ENCODE results near the gene CELF2.
A peak's percentile ranks its signal among the peaks of the same experiment; 100 is the strongest.

CELF2 gene

DNA sequence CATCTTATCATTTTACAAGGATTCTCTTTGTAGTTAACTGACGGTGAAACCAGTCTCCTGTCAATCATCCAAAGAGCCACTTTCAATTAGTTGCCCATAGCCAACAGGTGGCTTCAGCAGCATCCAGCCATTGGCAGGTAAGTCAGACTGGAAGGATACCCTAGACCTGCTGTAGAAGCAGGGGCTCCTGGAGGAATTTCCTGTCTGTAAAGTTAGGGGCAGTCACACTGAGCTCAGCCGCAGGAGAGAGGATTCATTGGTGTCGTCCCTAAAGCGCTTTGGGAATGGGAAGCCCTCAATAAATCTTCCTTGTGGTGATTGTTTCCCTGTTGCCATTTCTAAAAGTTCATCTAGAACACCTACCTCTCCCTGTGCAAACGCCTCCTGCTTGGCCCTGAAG is 140.4 kb downstream of the CELF2 start:
- no peak for DNase-seq

GRCh38 chr10:11159543-11160215 is 142.0 kb downstream of the CELF2 start:
- no peak for DNase-seq

DNA sequence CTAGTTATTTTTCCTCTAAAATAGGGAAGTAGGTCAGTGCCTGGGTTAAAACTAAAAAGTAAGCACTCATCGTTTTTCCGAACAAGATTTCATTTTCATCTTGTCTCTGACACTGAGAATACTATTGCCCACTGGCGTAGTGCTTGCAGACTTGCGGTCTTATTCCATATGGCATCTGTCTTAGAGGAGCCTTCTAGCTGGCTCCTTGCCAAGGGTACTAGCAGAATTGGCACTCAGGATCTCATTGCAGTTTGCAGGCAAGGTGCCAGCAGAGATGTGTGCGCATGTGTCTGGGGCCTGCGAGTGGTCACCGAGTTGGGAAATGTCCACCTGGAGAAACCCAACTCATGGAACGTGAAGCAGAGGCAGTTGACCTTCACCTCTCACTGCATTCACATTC is 143.4 kb downstream of the CELF2 start:
- peak; percentile 16 for DNase-seq

GRCh38 chr10:11161910-11162309 is 144.2 kb downstream of the CELF2 start:
- DNase-seq, result no peak

- peak; percentile 95 for DNase-seq
These were observed 145.3 kb downstream of the CELF2 start for GRCh38 chr10:11162828-11163599.

GRCh38 chr10:11163780-11164550 is 146.3 kb downstream of the CELF2 start:
- DNase-seq, result peak; percentile 52

- no peak for DNase-seq
These were observed 146.8 kb downstream of the CELF2 start for GRCh38 chr10:11164551-11164802.

DNA sequence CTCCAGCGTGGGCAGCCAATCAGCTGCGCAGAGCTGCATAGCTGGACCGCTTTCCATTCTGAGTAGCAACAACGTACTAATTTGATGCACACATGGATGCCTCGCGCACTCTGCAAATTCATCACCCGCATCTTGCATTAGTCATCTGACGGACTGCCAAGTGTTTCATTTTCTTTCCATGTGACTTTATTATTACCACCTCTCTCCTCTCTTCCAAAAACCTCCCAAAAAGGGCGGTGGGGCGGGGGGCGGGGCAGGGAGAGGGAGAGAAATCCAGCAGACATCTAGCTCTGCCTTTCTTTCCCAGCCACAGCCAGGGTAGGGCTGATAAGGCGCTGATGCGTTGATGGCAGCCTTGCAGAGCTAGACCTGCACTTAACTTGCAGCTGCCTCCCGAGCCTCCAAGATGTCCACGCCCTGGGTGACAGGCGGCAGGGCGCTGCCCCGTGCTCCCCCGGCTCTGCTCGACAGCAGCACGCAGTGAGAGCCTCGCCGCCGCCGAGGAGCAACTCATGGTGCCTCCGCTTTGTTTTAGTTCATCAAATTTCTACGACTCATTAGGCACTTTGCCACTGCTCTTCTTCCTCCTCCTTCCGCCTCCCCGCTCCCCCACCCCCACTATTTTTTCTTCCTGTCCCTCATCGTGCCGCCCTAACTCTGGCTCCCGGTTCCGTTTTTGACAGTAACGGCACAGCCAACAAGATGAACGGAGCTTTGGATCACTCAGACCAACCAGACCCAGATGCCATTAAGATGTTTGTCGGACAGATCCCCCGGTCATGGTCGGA is 147.3 kb downstream of the CELF2 start:
- DNase-seq, result peak; percentile 81

DNA sequence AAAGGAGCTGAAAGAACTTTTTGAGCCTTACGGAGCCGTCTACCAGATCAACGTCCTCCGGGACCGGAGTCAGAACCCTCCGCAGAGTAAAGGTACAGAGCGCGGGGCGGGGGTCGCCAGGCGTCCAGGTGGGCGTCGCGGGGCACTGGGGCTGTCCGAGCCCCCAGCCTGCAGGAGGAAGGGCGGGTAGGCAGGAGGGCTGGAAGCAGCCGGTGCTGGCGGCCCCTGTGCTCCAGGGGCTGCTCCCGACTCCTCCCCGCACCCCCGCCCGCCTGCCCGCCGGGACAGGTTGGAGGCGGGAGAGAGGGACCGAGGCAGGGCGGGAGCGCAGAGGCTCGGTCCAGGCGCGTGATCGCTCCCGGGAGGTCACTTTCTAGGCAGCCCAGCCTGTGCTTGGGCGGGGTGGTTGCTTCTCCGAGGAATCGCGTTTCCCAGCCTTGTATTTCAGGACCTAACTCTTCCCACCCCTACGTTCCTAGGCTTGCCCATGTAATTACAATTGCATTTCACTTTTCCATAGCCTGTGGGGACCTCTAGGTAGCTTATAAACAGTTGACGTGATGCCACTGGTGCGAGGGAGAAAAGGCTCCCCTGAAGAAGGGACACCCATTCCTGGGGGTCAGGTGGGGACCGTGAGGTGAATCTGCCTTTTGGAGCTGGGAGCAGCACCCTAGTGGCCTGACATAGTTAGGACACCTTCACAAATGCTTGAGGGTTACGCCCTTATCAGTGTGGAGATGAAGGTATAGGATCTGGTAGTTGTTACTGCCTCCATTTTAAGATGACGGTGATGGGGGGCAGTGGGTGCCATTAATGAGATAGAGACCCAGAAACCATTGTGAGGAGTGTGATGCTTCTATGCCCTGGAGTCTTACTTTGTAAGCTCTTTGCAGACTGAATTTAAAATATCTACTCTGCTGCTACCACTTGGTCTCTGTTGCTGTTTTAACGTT is 148.2 kb downstream of the CELF2 start:
- peak; percentile 93 for DNase-seq

DNA sequence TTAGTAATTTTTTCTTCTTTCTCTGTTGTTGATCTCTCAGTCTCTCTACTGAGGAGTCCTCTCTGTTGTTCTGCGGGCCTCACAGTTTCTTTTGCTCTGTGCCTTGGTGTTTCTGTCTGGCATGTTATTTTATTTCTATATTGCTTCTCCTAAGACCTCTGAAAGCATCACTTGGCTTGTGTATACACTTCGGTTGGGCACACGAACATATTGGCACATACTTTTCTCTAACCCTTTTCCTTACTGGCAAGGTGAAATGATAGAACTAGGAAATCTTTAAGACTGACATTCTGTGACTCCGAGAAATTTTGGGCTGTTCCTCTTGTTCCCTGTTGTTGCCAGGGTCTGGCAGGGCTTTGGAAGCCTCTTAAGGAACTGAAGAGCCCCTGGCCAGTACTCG is 148.9 kb downstream of the CELF2 start:
- no peak for DNase-seq

DNA sequence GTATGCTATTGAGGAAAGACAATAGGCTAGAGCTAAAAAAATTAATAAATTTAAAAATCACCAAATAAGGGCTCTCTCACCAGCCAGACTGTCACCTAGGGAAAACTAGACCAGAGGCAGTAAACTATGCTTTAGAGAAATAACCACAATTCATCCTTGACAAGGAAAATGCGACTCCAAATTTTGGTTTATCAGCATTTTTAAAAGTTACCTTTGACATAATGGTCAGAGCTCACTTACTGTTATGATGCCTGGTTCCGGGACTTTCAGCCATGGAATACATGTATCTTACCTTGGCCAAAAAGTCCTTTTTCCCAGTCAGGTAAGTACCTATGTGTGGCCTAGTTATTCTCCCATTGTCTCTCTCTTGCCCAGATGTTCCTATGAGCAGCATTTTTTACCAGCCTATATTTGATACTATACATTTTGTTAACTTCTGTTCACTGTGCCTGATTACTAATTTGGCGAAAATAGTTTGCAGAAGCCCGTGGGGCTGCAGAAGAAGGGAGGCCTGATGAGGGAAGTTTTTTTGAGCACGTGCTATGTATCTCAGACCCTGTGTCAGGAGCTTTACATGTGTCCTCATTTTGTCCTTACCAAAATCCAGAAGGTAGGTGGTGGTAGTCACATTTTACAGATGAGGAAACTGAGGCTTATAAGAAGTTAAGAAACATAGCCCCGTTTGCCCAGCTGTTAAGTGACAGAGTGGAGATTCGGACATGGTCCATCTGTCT is 149.7 kb downstream of the CELF2 start:
- DNase-seq, result no peak

DNA sequence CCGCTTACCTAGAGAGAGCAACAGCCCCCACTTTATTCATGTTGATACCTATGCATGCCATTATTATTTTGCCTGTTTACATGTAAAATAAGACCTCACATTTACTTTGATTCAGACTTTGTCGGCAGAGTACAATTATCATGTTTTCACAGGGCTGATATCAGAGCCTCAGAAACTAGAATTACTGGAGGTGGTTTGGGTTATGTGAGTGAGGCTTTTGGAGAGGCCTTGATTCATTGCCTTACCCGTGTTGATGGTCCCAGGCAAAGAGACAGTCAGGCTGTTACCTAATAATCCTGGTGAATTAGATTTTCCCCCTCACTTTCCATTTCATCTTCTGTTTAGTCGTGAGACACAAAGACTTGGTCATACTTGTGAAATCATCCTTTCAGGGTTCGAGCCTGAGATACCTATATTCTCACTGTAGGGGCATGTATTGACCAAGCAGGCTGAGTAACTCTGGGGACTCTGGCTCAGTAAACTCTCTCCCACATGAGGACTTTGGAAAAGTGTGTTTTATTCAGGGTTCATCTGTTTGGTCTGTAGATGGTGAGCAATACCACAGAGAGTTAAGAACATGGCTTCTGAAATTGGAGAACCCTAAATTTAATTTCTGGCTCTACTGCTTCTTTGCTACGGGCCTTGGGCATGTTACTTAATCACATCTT is 150.9 kb downstream of the CELF2 start:
- DNase-seq, result no peak

- DNase-seq, result no peak
These were observed 152.3 kb downstream of the CELF2 start for GRCh38 chr10:11169976-11170375.

DNA sequence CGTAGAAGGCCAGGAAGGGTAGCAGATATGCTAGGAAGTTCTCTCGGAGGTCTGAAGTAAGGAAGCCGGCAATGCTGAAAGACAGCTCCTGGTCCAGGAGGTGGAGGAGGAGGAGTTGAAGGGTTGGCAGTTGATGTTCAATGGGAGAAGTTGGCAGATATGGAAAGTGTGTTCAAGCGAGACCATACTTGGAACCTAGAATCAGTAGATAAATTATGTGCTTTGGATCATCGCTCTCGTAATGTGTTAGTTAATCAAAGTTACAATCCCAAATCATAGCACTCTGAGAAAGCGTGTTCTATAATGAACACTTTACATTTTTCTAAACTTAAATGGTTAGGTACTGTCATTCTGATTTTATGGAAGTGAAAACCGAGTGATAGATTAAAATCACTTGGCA is 152.9 kb downstream of the CELF2 start:
- no peak for DNase-seq

- DNase-seq, result no peak
These were observed 153.6 kb downstream of the CELF2 start for GRCh38 chr10:11170993-11171851.

DNA sequence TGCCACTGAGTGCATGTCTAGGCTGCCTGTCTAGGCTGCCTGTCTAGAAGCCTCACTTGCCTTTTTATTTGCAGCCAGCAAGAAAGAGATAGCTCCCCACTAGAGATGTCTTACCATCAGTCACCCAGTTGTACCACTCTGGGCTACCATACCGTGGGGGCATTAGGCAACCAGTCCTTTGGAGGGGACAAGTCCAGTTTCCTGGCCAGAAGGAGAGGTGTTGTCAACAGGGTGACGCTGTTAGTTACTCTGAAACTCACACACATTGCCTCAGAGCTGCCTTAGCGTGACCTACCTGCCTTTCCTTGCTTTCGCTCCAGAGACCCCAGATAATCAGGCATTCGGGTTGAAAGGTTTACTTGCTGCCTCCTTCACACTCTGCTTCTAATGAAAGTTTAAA is 155.4 kb downstream of the CELF2 start:
- DNase-seq, result no peak

DNA sequence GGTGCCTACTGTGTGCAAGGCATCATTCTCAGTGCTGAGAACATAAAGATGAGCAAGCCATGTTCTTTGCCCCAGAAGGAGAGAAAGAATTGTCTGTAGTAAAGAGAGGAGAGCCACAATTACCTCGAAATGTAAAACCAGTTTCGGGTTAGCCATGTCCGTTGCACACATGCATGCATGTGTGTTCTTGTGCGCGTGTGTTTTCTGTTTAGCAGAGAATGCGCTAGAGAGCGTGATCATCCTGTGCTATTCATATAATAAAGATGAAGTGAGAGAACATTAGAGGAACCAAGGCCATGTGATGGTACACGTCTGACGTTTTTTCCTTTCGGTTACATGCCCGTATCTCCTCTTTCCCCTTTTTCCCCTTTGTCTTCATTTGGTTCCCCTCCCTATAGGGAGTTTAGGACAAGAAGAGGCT is 158.2 kb downstream of the CELF2 start:
- DNase-seq, result peak; percentile 56

DNA sequence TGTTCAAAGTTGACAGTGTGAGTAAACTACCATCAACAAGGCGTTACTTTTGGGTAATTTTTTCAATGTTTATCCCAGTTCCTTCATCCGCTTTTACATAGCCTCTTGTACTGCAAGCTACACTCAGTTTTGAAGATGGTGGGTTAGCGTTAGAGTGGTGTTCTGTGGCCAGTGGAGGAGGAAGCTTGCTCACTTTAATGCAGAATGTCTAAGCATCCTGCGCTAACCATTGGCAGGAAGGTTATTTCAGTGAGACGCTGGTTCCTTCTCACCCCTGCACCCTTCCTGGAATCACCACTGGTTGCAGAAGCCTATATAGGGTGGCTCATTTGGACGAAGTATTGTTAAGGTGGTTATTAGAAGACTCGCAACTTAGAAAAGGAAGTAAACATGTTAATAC is 159.1 kb downstream of the CELF2 start:
- DNase-seq, result peak; percentile 70

DNA sequence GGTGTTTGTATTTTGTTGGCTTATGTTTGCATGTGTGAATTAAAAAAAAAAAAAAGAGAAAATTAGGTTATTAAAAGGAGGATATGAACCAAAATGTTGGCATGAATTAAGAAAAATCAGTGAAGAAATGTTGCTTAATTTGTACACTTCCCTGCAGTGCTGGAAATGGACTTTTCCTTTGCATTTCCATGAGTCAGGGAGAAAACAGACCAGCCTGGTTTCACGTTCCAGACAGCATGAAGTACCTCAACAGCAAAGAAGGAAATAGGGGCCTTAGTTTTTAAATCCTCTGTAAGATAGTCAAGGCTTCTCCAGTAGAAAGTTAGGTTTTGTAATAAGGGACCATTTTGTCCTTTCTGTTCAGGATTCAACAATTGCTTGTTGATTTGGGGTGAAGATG is 159.7 kb downstream of the CELF2 start:
- no peak for DNase-seq

Data from CD4-positive, alpha-beta T cell treated with Interleukin-17A for 1 hour (primary cell).